NT2/D1 (cell line): ENCODE measurements around the gene PIH1D2.

Experiments used
- DNase-seq: peaks from one replicate; pipeline ENCODE4 v3.0.0-alpha.2; 2011; ENCODE audit warnings: low read depth, low spot score
- H3K27me3 ChIP-seq: 2 replicates; pipeline ENCODE4 v1.6.0; 2011; ENCODE audit warnings: mild to moderate bottlenecking; ENCODE audit not compliant: insufficient read length, insufficient read depth
- H3K36me3 ChIP-seq: 2 replicates; pipeline ENCODE4 v1.6.1; 2011; ENCODE audit warnings: mild to moderate bottlenecking, low read length, mixed read lengths; ENCODE audit not compliant: insufficient read depth, insufficient read length
- H3K4me1 ChIP-seq: 2 replicates; pipeline ENCODE4 v1.5.1; 2011; ENCODE audit not compliant: insufficient read depth, insufficient read length
- H3K4me3 ChIP-seq: 2 replicates; pipeline ENCODE4 v1.5.1; 2011; ENCODE audit warnings: low read depth; ENCODE audit not compliant: insufficient read length
- H3K9ac ChIP-seq: 2 replicates; pipeline ENCODE4 v1.6.0; 2011; ENCODE audit warnings: low read depth; ENCODE audit not compliant: insufficient read length
- H3K9me3 ChIP-seq: 2 replicates; pipeline ENCODE4 v1.5.1; 2011; ENCODE audit warnings: mild to moderate bottlenecking, low read length; ENCODE audit not compliant: insufficient read depth
- SUZ12 ChIP-seq: IDR thresholded peaks from 2 replicates; pipeline ENCODE4 v1.6.1; 2011; ENCODE audit not compliant: insufficient read length, insufficient read depth; ENCODE audit errors: extremely low read depth
- YY1 ChIP-seq: IDR thresholded peaks from 2 replicates; pipeline ENCODE4 v1.6.1; 2011; ENCODE audit not compliant: insufficient read length, insufficient read depth
- ZNF274 ChIP-seq: IDR thresholded peaks from 2 replicates; pipeline ENCODE4 v1.6.1; 2011; ENCODE audit warnings: mild to moderate bottlenecking, low read depth, low read length

Gene PIH1D2

DNA sequence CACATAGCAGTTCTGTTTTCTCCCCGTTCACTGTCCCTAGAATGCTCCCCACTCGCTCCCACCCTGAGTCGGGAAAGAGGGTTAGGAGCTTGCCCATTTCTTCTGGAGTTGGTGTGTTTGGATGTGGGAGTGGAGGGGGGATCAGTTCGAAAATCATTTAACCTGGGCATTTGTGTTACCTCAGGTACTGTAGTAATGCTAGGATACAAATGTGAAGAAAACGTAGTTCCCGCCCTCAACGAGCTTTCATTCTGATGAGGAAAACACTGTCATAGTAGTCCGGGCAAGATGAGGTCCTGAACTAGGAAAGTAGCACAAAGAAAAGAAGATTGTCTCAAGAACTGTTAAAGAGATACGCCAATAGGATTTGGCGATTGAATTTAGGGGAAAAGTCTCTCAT, 13.4 kb upstream of the PIH1D2 start:
- no peaks in the 10 kb centered on the region for H3K27me3 ChIP-seq
- DNase-seq: no peak
- peak overlapping the region; percentile 98 for H3K4me3 ChIP-seq
- TF ChIP-seq YY1: no peak
- no peak for TF ChIP-seq ZNF274
- TF ChIP-seq SUZ12: no peak
- H3K36me3 ChIP-seq: peaks cover 71% of the 10 kb centered on the region
- H3K4me1 ChIP-seq: peaks cover 2% of the 10 kb centered on the region
- H3K9me3 ChIP-seq: no peaks in the 10 kb centered on the region
- H3K9ac ChIP-seq: peak overlapping the region; percentile 98

DNA sequence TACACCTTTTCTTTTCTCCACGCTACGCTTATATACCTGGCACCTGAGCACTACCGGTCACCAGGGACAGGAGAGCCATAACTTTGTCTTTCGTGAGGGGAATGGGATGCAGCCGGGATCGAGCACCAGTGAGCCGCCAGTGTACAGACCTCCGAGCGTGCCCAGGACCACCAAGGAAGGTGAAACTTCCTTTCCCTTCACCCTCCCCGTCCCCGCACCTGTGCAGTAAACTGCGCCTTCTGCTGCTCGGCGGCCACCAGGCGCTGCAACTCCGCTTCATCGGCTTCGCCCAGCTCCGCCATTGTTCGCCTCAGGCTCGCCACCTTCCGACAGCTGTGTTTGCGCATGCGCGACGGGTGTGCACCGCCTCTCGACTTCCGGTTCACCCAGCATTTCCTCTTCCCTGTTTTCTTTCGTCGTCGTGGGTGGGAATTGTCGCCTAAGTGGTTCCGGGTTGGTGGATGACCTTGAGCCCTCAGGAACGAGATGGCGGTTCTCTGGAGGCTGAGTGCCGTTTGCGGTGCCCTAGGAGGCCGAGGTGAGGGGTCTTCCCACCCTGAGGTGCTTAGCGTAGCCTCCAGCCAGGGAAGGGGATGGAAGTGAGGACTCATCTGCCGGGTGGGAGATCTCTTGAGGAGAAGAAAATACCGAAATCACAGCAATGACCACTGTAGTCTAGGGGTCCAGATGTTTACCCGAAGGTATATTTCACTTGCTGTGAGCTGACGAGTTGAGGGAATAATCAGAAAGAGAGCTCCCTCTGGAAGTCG, 12.8 kb upstream of the PIH1D2 start, which contains the start of the genes SDHD and TIMM8B:
Gene SDHD (plus strand): TSS at position 452 of the 770 bp plus-strand sequence. CDS start 35 bp downstream, at position 487.
Gene TIMM8B (minus strand): TSS at position 335 of the 770 bp plus-strand sequence. CDS start 33 bp downstream, at position 302.
- Histone ChIP-seq H3K4me3 (peak within 1 kb of the TSS; percentile 98), H3K9me3 (no peaks in the 10 kb centered on the region), H3K4me1 (peaks cover 2% of the 10 kb centered on the region), H3K27me3 (no peaks in the 10 kb centered on the region), H3K9ac (peak within 1 kb of the TSS; percentile 98), H3K36me3 (peaks cover 66% of the 10 kb centered on the region)
- peak; percentile 77 for TF ChIP-seq YY1
- no peak for TF ChIP-seq ZNF274
- DNase-seq: peak; percentile 94

DNA sequence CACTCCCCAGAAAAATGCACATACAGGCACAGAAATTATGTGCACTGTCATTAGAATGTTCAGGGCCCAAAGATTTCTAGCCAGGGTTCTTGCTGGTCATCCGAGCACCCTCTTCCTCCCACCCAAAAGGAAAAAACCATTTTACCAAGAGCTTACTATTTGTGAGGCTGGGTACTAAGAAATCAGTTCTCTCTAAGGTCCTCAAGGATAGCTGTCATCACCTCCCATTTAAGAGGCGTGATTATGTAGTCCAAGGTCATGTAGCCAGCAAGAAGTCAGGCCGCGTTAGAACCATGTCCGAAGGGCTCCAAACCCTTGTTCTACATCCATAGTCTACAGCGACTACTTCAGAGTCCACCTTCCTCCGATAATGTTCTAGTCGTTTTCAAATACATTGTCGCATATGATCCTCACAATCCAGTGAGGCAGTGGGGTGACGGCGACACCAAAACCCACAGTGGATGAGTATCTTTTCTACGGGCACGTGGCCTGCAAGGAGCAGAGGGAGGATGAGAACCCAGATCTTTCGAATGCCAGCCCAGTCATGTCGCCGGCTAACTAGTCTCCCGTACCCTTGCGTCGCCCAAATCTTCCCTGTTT, 12.1 kb upstream of the PIH1D2 start:
- no peak for DNase-seq
- H3K4me1 ChIP-seq: peaks cover 2% of the 10 kb centered on the region
- peak overlapping the region; percentile 98 for H3K4me3 ChIP-seq
- H3K36me3 ChIP-seq: peaks cover 62% of the 10 kb centered on the region
- H3K9me3 ChIP-seq: no peaks in the 10 kb centered on the region
- peak overlapping the region; percentile 98 for H3K9ac ChIP-seq
- TF ChIP-seq ZNF274: no peak
- no peaks in the 10 kb centered on the region for H3K27me3 ChIP-seq

DNA sequence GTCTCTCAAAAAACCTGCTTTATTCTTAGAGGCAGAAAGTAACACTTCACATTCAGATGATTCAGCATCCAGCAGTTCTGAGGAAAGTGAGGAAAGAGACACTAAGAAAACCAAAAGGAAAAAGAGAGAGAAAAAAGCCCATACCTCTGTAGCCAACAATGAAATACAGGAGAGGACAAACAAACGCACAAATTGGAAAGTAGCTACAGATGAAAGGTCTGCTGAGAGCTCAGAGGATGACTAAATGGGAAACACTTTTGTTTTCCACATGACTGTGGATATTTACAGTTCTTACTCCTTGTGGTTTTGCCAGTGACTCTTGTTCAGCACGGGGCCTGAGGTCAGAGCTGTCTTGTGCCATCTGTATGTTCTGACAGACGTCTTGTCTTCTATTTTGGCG, 8.9 kb upstream of the PIH1D2 start:
- peaks cover 61% of the 10 kb centered on the region for H3K36me3 ChIP-seq
- DNase-seq: no peak

GRCh38 chr11:112062923-112063322, 10.9 kb downstream of the PIH1D2 start:
- Histone ChIP-seq H3K4me1 (no peaks in the 10 kb centered on the region), H3K9ac (no peak overlapping the region), H3K9me3 (no peaks in the 10 kb centered on the region), H3K27me3 (no peaks in the 10 kb centered on the region), H3K4me3 (no peak overlapping the region), H3K36me3 (peaks cover 49% of the 10 kb centered on the region)
- no peak for TF ChIP-seq YY1
- TF ChIP-seq SUZ12: no peak
- no peak for TF ChIP-seq ZNF274
- no peak for DNase-seq

More for the DNA sequence above, 8.9 kb upstream of the PIH1D2 start:
- Histone ChIP-seq H3K4me1 (peaks cover 1% of the 10 kb centered on the region), H3K9ac (no peak overlapping the region), H3K27me3 (no peaks in the 10 kb centered on the region), H3K9me3 (no peaks in the 10 kb centered on the region), H3K4me3 (no peak overlapping the region)
- no peak for TF ChIP-seq SUZ12

DNA sequence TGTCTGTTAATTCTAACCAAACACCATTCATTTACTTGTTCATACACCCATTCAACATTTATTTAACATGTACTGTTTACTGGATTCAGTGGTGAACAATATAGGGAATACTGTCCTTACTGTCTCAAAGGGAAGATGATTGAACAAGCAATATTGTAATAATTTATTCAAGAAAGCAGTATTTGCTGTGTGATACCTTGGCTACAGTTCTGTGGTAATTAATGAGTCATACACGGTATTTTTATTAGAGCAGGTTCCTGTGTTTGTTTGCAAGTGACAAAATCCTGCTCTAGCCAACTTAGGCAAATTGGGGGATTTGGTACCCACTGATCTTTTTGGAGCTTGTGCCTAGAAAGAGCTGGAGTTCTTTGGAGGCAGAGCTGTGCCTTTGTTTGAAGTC, 15.7 kb downstream of the PIH1D2 start:
- no peak overlapping the region for H3K4me3 ChIP-seq
- H3K9ac ChIP-seq: no peak overlapping the region
- H3K4me1 ChIP-seq: no peaks in the 10 kb centered on the region
- H3K27me3 ChIP-seq: no peaks in the 10 kb centered on the region
- TF ChIP-seq ZNF274 (no peak), SUZ12 (no peak), YY1 (no peak)
- peaks cover 62% of the 10 kb centered on the region for H3K36me3 ChIP-seq
- DNase-seq: no peak
- H3K9me3 ChIP-seq: no peaks in the 10 kb centered on the region

- no peaks in the 10 kb centered on the region for H3K9me3 ChIP-seq
- TF ChIP-seq YY1 (no peak), ZNF274 (no peak), SUZ12 (no peak)
- peaks cover 59% of the 10 kb centered on the region for H3K36me3 ChIP-seq
- no peak overlapping the region for H3K9ac ChIP-seq
- H3K27me3 ChIP-seq: no peaks in the 10 kb centered on the region
- H3K4me1 ChIP-seq: no peaks in the 10 kb centered on the region
- DNase-seq: no peak
- H3K4me3 ChIP-seq: no peak overlapping the region
Measured at GRCh38 chr11:112057170-112057569, 16.6 kb downstream of the PIH1D2 start.
